GM12874 (cell line): ENCODE measurements around the gene CDCA5.

ENCODE experiments used
- CTCF ChIP-seq: IDR thresholded peaks from 2 replicates; pipeline ENCODE4 v1.5.1; 2011; ENCODE audit warnings: low read depth, mild to moderate bottlenecking, control low read depth, low read length, moderate library complexity; ENCODE audit not compliant: insufficient read depth

Gene CDCA5

GRCh38 chr11:65069217-65069616 is 14.6 kb downstream of the CDCA5 start:
- no peak for TF ChIP-seq CTCF

GRCh38 chr11:65067446-65067845 is 16.4 kb downstream of the CDCA5 start:
- TF ChIP-seq CTCF, result no peak

- no peak for TF ChIP-seq CTCF
Observed at GRCh38 chr11:65066805-65067291, 17.0 kb downstream of the CDCA5 start.

GRCh38 chr11:65066315-65066714 is 17.5 kb downstream of the CDCA5 start:
- no peak for TF ChIP-seq CTCF

- TF ChIP-seq CTCF, result no peak
Observed at GRCh38 chr11:65065851-65066250, 18.0 kb downstream of the CDCA5 start.

GRCh38 chr11:65064847-65065240 is 19.0 kb downstream of the CDCA5 start:
- no peak for TF ChIP-seq CTCF

GRCh38 chr11:65063532-65063931 is 20.3 kb downstream of the CDCA5 start:
- TF ChIP-seq CTCF, result no peak
